ENCODE measurements around the gene ZNF423. TPM values are rescaled to one million over a fixed set of nuclear protein-coding genes. Genes with fewer than 3 reads are reported as not detected.

Gene ZNF423
- 0.08 TPM in 2 replicates for total RNA-seq

DNA sequence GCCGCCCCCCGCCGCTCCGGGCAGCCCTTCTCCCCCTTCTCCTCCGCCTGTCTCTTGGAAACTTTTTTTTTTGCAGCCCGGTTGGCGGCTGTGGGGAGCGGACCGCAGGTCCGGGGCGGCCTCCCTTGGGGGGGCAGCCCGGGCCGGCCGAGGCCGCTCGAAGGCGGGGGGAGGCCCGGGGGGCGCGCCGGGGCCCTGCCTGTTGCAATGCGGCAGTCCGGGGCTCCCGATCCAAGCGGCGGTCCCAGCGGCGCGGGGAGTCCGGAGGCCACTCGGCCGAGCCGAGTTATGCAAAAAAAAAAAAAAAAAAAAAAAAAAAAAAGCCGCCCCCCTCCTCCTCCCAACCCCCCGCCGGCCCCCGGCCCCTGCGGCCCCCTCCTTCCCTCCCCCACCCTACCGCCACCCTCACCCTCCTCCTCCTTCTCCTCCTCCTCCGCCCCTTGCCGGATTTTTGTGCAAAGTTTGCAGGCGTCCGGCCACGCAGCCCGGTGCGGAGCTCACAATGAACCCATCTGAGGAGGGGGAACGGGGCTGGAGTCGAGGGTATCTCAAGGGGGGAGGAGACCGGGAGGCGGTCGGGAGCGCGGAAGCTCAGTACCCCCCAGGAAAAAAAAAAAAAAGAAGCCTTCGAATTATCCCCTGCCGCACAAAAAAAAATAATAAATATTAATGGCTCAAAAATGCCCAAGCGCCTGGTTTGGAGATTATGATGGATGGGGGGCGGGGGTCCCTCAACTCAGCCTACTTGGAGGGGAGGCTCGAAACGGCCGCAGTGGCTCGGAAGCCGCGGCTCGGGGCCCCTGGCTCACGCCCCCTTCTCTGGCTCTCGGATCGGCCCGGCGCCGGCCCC is at the start of gene ZNF423:
Gene ZNF423, minus strand, starts transcription at position 291 of the 850 bp plus-strand sequence. CDS start 338 bp downstream, outside the sequence.

Other genes with a start within 250 kb of the ZNF423 start
- gene CNEP1R1, start 169.1 kb upstream of the ZNF423 start, total RNA-seq: 12.2 and 14.6 TPM in 2 replicates
- 16.8 and 23.0 TPM in 2 replicates for gene HEATR3, start 209.9 kb upstream of the ZNF423 start, total RNA-seq